Measurements from ENCODE around the gene ATP6V0A4.

The ATP6V0A4 gene

DNA sequence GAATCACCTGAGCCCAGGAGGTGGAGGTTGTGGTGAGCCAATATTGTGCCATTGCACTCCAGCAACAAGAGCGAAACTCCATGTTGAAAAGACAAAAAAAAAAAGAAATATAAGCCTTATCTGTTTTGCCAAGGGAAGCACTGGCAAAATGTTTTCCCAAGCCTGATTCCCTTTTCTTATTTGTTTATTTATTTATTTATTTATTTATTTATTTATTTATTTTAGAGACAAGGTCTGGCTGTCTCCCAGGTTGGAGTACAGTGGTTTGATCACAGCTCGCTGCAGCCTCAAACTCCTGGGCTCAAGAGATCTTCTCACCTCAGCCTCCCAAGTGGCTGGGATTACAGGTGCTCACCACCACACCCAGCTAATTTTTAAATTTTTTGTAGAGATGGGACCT lies 141.0 kb downstream of the ATP6V0A4 start:
- no peak for DNase-seq
